ENCODE measurements around the gene ARHGAP12.

The ARHGAP12 gene

GRCh38 chr10:31927884-31928548, 615 bp downstream of the ARHGAP12 start (continued):
- TF ChIP-seq HOXD13 (CRISPR knock-in tag; IDR thresholded peaks at IDR 0.05; ENCODE audit: borderline replicate concordance) (no peak), GLI4 (tag by site-specific recombination; IDR thresholded peaks at IDR 0.05) (no peak), ZNF600 (tag by site-specific recombination; IDR thresholded peaks at IDR 0.05) (no peak), MYNN (tag by site-specific recombination; IDR thresholded peaks at IDR 0.05; ENCODE audit: borderline replicate concordance) (no peak), ZNF610 (tag by site-specific recombination; IDR thresholded peaks at IDR 0.05; ENCODE audit: borderline replicate concordance) (no peak), ZFP41 (tag by site-specific recombination; IDR thresholded peaks at IDR 0.05; ENCODE audit: borderline replicate concordance) (no peak), BCL11A (tag by site-specific recombination; IDR thresholded peaks at IDR 0.05; ENCODE audit: low read depth) (peak; percentile 25; the same call in 1 of the 2 replicates), ZNF521 (tag by site-specific recombination; IDR thresholded peaks at IDR 0.05) (no peak), ZNF580 (tag by site-specific recombination; IDR thresholded peaks at IDR 0.05) (0 out of 2 replicates have a peak, but pooled peaks have one; percentile 29), ZNF404 (tag by site-specific recombination; IDR thresholded peaks at IDR 0.05) (no peak), RBAK (tag by site-specific recombination; IDR thresholded peaks at IDR 0.05) (no peak), ATF2 (tag by site-specific recombination; IDR thresholded peaks at IDR 0.05; ENCODE audit: low read depth) (no peak), BCL6B (tag by site-specific recombination; IDR thresholded peaks at IDR 0.05) (no peak), ZNF449 (tag by site-specific recombination; IDR thresholded peaks at IDR 0.05) (peak; percentile 20; the same call in 1 of the 2 replicates), ZNF501 (tag by site-specific recombination; IDR thresholded peaks at IDR 0.05) (peak; percentile 43; the same call in 1 of the 2 replicates), ZNF544 (tag by site-specific recombination; IDR thresholded peaks at IDR 0.05) (no peak), KLF7 (tag by site-specific recombination; IDR thresholded peaks at IDR 0.05; ENCODE audit: borderline replicate concordance) (peak; percentile 65; the same call in 1 of the 2 replicates), ZNF555 (tag by site-specific recombination; conservative IDR thresholded peaks at IDR 0.05) (no peak), ZNF214 (tag by site-specific recombination; IDR thresholded peaks at IDR 0.05; ENCODE audit: borderline replicate concordance) (no peak), TRIM28 (IDR thresholded peaks at IDR 0.05; ENCODE audit: borderline replicate concordance, low read length) (no peak), SCRT2 (tag by site-specific recombination; IDR thresholded peaks at IDR 0.05) (no peak)

GRCh38 chr10:31927565-31927883, 1.1 kb downstream of the ARHGAP12 start:
- TF ChIP-seq TSHZ1 (tag by site-specific recombination; IDR thresholded peaks at IDR 0.05; ENCODE audit: borderline replicate concordance) (no peak), MYNN (tag by site-specific recombination; IDR thresholded peaks at IDR 0.05; ENCODE audit: borderline replicate concordance) (0 out of 2 replicates have a peak, but pooled peaks have one; percentile 2), ZBTB17 (tag by site-specific recombination; IDR thresholded peaks at IDR 0.05) (peak; percentile 83)
- ChIA-PET CTCF (interaction anchor here (0.6 to 1.1 kb wide), 3 partner anchors 15 to 78 kb away, joined by 3 read pairs; no protein-coding TSS in a partner anchor), POLR2A (interaction anchor here (1.6 kb wide), 1 partner anchor 65 kb away, joined by 6 read pairs; no protein-coding TSS in a partner anchor)
- Histone ChIP-seq H3K9me3 (ENCODE audit: control insufficient read depth, insufficient read depth, low read depth, low read length) (no peaks in the 10 kb centered on the region), H3K4me3 (ENCODE audit: low read depth, low read length) (peak overlapping the region; percentile 78), H3K36me3 (ENCODE audit: control insufficient read depth in 2 of 2, insufficient read depth in 1 of 2, low read length in 2 of 2) (no peaks in the 10 kb centered on the region), H3K4me1 (ENCODE audit: control insufficient read depth, insufficient read depth, low read length) (peaks cover 13% of the 10 kb centered on the region), H3K27ac (ENCODE audit: extremely low read depth, low read depth, low read length) (peak overlapping the region; percentile 92; the same call in 1 of the 2 replicates)
